Astrocyte (in vitro differentiated cells and primary cell): ENCODE data around the gene AATK.

ENCODE experiments used
- EZH2 ChIP-seq: IDR thresholded peaks from 2 replicates; pipeline ENCODE4 v1.6.1; 2012; ENCODE audit warnings: mild to moderate bottlenecking, low read length, inconsistent platforms; ENCODE audit not compliant: insufficient read depth
- TF ChIP-seq, protein P1 (sequence below): IDR thresholded peaks from 2 replicates; pipeline ENCODE4 v1.5.1; 2011; ENCODE audit warnings: low read depth, mild to moderate bottlenecking, inconsistent platforms, low read length, moderate library complexity; ENCODE audit not compliant: insufficient read depth

DNA sequence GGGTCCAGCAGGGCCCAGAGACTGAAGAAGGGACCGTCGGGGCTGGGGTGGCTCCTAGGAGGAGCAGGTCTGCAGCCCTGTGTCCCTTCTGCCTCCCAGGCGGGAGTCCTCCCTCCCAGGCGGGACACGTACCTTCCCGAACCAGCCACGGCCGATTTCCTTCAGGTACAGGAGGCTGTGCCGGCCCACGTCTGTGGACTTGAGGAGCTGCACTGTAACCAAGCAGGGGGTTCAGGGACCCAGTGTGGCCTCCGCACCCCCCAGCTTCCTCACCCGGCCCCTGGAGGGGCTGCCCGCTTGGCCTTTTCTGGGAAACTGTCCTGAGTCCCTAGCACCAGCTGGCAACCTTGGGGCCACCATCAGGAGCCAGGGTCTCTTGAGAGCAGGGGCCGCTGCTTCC is 37.7 kb downstream of the AATK start:
- TF ChIP-seq, protein P1, sequence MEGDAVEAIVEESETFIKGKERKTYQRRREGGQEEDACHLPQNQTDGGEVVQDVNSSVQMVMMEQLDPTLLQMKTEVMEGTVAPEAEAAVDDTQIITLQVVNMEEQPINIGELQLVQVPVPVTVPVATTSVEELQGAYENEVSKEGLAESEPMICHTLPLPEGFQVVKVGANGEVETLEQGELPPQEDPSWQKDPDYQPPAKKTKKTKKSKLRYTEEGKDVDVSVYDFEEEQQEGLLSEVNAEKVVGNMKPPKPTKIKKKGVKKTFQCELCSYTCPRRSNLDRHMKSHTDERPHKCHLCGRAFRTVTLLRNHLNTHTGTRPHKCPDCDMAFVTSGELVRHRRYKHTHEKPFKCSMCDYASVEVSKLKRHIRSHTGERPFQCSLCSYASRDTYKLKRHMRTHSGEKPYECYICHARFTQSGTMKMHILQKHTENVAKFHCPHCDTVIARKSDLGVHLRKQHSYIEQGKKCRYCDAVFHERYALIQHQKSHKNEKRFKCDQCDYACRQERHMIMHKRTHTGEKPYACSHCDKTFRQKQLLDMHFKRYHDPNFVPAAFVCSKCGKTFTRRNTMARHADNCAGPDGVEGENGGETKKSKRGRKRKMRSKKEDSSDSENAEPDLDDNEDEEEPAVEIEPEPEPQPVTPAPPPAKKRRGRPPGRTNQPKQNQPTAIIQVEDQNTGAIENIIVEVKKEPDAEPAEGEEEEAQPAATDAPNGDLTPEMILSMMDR, result no peak
- no peak for TF ChIP-seq EZH2
